ENCODE data around the gene GDPD1. TPM values are rescaled to one million over a fixed set of nuclear protein-coding genes. Genes with fewer than 3 reads are reported as not detected.
A peak's percentile ranks its signal among the peaks of the same experiment; 100 is the strongest.

The GDPD1 gene
- total and polyA plus RNA-seq, 9 of the 15 experiments (the other 6 are each of a cell fraction or from before 2014, with no cell fraction given): 5.7 to 15.2 (median 9.3) TPM

GRCh38 chr17:59220328-59221158, at the start of gene GDPD1 (continued):
- TF ChIP-seq RAD21 (CRISPR knock-in tag; conservative IDR thresholded peaks at IDR 0.05 in 1 of 2, IDR thresholded peaks at IDR 0.05 in 1 of 2) (peak; percentile 82 to 90), TFE3 (CRISPR knock-in tag; IDR thresholded peaks at IDR 0.05) (no peak), SMARCA5 (IDR thresholded peaks at IDR 0.05) (no peak), PKNOX1 (IDR thresholded peaks at IDR 0.05) (no peak), ZNF592 (IDR thresholded peaks at IDR 0.05) (0 out of 2 replicates have a peak, but pooled peaks have one; percentile 13), ZMIZ1 (IDR thresholded peaks at IDR 0.05; ENCODE audit: low read depth in 2 of 2, low read length in 2 of 2) (no peak), SREBF1 (IDR thresholded peaks at IDR 0.05; ENCODE audit: borderline replicate concordance, low read depth, low read length) (no peak), ZNF12 (CRISPR knock-in tag; IDR thresholded peaks at IDR 0.05) (no peak), PTRF (tag; IDR thresholded peaks at IDR 0.05) (no peak), DACH1 (IDR thresholded peaks at IDR 0.05; ENCODE audit: partially characterized antibody) (no peak), ESRRA (IDR thresholded peaks at IDR 0.05; ENCODE audit: borderline replicate concordance, low read depth) (peak; percentile 56; the same call in 1 of the 2 replicates), SLC30A9 (CRISPR knock-in tag; IDR thresholded peaks at IDR 0.05) (no peak), TEAD1 (CRISPR knock-in tag; IDR thresholded peaks at IDR 0.05) (no peak), ZFP36 (IDR thresholded peaks at IDR 0.05; ENCODE audit: low read depth, low read length, partially characterized antibody) (peak; percentile 29), TCF15 (CRISPR knock-in tag; IDR thresholded peaks at IDR 0.05) (no peak)

Data from K562 (cell line).